ENCODE results near the gene PCGF1.

The PCGF1 gene

GRCh38 chr2:74501335-74502071 is 6.0 kb downstream of the PCGF1 start:
- TF ChIP-seq EGR1 (IDR thresholded peaks at IDR 0.05) (no peak), REST (IDR thresholded peaks at IDR 0.05; ENCODE audit: low read depth) (peak; percentile 49)

GRCh38 chr2:74500578-74500946 is 6.9 kb downstream of the PCGF1 start:
- no peak for TF ChIP-seq CEBPB (IDR thresholded peaks at IDR 0.05)
- no peak for TF ChIP-seq TAF1 (IDR thresholded peaks at IDR 0.05; ENCODE audit: low read depth)
- TF ChIP-seq YY1 (IDR thresholded peaks at IDR 0.05; ENCODE audit: low read depth), result no peak
- no peak for TF ChIP-seq ZBTB7A (IDR thresholded peaks at IDR 0.05; ENCODE audit: low read depth)
- no peak for TF ChIP-seq TEAD4 (IDR thresholded peaks at IDR 0.05)
- no peak for TF ChIP-seq USF1 (IDR thresholded peaks at IDR 0.05)
- TF ChIP-seq MAX (IDR thresholded peaks at IDR 0.05), result no peak
- no peak for TF ChIP-seq EP300 (IDR thresholded peaks at IDR 0.05; ENCODE audit: borderline replicate concordance)

- TF ChIP-seq ZBTB7A (IDR thresholded peaks at IDR 0.05; ENCODE audit: low read depth), result no peak
Observed at GRCh38 chr2:74499940-74500577, 7.4 kb downstream of the PCGF1 start.

GRCh38 chr2:74499267-74499939 is 8.1 kb downstream of the PCGF1 start, which contains the start of gene LBX2:
TSS of gene LBX2 (minus strand) at chr2:74499603. CDS start at chr2:74499537, 66 bp downstream.
- no peak for TF ChIP-seq TEAD4 (IDR thresholded peaks at IDR 0.05)
- TF ChIP-seq CEBPB (IDR thresholded peaks at IDR 0.05), result no peak
- no peak for TF ChIP-seq RAD21 (IDR thresholded peaks at IDR 0.05; ENCODE audit: low read depth)
- no peak for TF ChIP-seq CREB1 (IDR thresholded peaks at IDR 0.05; ENCODE audit: low read depth)
- TF ChIP-seq TCF12 (IDR thresholded peaks at IDR 0.05; ENCODE audit: low read depth), result no peak
- no peak for TF ChIP-seq FOXM1 (IDR thresholded peaks at IDR 0.05; ENCODE audit: borderline replicate concordance, low read depth)
- TF ChIP-seq TAF1 (IDR thresholded peaks at IDR 0.05; ENCODE audit: low read depth), result no peak
- TF ChIP-seq YY1 (IDR thresholded peaks at IDR 0.05; ENCODE audit: low read depth), result no peak
- TF ChIP-seq MAX (IDR thresholded peaks at IDR 0.05), result no peak
- no peak for TF ChIP-seq EP300 (IDR thresholded peaks at IDR 0.05; ENCODE audit: borderline replicate concordance)
- TF ChIP-seq USF1 (IDR thresholded peaks at IDR 0.05), result no peak
- no peak for TF ChIP-seq NFIC (IDR thresholded peaks at IDR 0.05)
- TF ChIP-seq ZBTB7A (IDR thresholded peaks at IDR 0.05; ENCODE audit: low read depth), result no peak
- no peak for TF ChIP-seq REST (IDR thresholded peaks at IDR 0.05; ENCODE audit: low read depth)
- no peak for TF ChIP-seq EGR1 (IDR thresholded peaks at IDR 0.05)

GRCh38 chr2:74498500-74499266 is 8.8 kb downstream of the PCGF1 start:
- TF ChIP-seq YY1 (IDR thresholded peaks at IDR 0.05; ENCODE audit: low read depth) (no peak), MAX (IDR thresholded peaks at IDR 0.05) (no peak), EGR1 (IDR thresholded peaks at IDR 0.05) (no peak), REST (IDR thresholded peaks at IDR 0.05; ENCODE audit: low read depth) (no peak), EP300 (IDR thresholded peaks at IDR 0.05; ENCODE audit: borderline replicate concordance) (no peak), CREB1 (IDR thresholded peaks at IDR 0.05; ENCODE audit: low read depth) (no peak), CEBPB (IDR thresholded peaks at IDR 0.05) (no peak), TAF1 (IDR thresholded peaks at IDR 0.05; ENCODE audit: low read depth) (no peak), FOXM1 (IDR thresholded peaks at IDR 0.05; ENCODE audit: borderline replicate concordance, low read depth) (no peak)
